Stimulated activated CD8-positive, alpha-beta memory T cell treated with anti-CD3 and anti-CD28 coated beads, Interleukin-7, amount 100 ng/mL, for 48 hours (primary cell): ENCODE measurements around the gene TAOK3.

ENCODE experiments used
- DNase-seq, 2 donors: peaks; one replicate each; pipeline ENCODE4 v3.0.0-alpha.2; 2020; ENCODE audit warnings: low read depth in 1 of 2; ENCODE audit errors: extremely low read depth in 1 of 2

The TAOK3 gene

DNA sequence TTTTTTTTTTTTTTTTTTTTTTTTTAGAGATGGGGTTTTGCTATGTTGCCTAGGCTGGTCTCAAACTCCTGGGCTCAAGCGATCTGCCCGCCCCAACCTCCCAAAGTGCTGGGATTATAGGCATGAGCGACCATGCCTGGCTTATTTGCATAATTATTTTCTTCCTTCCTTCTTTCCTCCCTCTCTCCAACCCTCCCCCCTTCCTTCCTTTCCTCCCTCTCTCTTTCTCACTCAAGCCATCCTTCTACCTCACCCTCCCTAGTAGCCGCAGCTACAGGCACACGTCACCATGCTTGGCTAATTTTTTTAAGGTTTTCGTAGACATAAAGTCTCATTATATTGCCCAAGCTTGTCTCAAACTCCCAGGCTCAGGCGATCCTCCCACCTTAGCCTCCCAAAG, 152.9 kb downstream of the TAOK3 start:
- no peak for DNase-seq

- DNase-seq = no peak
These were observed 153.6 kb downstream of the TAOK3 start for GRCh38 chr12:118219106-118219505.

DNA sequence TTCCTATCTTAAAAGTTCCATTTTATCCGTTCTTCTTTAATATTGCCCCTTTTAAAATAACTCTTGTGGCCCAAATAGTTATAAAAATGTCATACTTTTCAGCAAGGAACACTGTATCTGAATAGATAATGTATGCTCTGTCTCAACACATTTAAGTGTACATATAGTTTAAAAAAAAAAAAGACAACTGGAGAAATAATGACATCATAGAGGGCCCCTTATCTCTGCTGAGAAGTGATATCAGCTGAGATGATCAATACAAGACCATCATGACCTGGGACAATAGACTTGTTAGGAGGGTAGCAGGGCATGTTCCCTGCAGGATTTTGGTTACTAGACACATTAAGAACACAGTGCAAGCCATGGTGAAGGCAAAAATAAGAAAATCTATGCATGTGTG, 159.3 kb downstream of the TAOK3 start:
- DNase-seq = no peak

GRCh38 chr12:118212606-118213005, 160.1 kb downstream of the TAOK3 start:
- no peak for DNase-seq

DNA sequence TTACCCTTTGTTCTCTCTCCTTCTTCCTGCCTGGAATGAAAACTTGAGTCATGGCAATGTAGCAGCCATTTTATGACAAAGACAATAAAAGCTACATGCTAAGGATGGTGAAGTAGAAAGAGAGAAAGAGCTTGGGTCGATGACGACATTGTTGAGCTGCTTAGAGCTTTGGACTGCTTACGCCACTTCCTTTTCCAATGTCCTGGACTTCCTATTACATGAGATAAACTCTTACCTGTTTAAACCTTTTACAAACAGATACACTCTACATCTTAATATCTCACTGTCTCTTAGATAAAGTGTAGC, 166.6 kb downstream of the TAOK3 start:
- no peak for DNase-seq

- no peak for DNase-seq
These were observed 178.7 kb downstream of the TAOK3 start for GRCh38 chr12:118193958-118194357.

- DNase-seq = no peak
These were observed 179.2 kb downstream of the TAOK3 start for GRCh38 chr12:118193477-118193876.

- DNase-seq = no peak
These were observed 182.4 kb downstream of the TAOK3 start for GRCh38 chr12:118190266-118190665.

- DNase-seq = no peak
These were observed 182.9 kb downstream of the TAOK3 start for GRCh38 chr12:118189741-118190191.

GRCh38 chr12:118188690-118189371, 183.9 kb downstream of the TAOK3 start:
- DNase-seq = no peak

DNA sequence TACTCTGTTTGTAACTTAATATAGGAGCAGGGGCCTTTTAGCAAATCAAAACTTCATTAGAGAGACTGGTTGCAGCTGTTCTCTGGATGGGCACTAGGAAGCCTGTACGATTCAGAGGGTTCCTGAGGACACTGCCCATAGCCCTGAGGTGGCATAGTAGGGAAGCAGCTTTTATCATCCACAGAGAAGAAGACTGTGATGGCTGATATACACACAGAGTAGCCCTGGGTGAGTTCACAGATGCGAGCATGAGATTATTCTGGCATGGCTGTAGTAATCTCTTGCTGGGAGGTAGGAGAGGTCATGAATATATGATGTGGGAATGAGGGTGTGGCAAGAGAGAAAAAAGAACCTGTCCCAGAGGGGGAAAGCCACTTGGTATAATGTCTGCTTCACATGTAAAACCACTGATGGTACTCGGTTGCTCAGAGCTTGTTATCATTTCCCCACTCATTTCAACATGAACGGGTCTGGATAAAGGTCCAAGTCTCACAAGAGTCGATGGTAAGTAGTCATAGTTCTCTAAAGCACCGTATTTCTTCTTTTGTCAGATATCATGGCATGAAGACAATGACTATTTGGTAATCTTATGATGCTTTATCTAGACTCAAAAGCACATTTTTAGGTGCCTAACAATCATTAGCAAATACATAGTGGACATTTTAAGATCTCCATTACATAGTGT, 184.8 kb downstream of the TAOK3 start:
- no peak for DNase-seq

GRCh38 chr12:118185602-118186397, 186.9 kb downstream of the TAOK3 start:
- no peak for DNase-seq

GRCh38 chr12:118183711-118184110, 189.0 kb downstream of the TAOK3 start:
- no peak for DNase-seq

DNA sequence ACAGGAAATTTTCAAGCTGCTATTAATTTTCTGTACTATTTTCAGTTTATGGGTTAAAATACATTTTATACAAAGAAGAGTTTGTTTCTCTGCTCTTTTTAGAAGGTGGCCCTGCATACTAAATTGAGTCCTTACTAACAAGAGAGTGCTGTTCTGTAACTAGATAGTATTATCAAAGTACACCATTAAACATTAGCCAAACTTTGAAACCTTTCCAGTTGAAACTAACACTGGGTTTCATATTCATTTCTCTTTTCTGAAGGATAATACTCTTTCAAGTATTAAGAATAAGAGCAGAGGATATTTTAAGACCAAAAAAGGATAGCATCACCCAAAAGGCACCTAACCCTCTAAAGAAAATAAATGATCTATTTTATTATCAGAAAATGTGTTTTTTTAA, 189.6 kb downstream of the TAOK3 start:
- DNase-seq = no peak

GRCh38 chr12:118175823-118176447, 196.8 kb downstream of the TAOK3 start:
- no peak for DNase-seq

GRCh38 chr12:118166946-118167345, 205.8 kb downstream of the TAOK3 start:
- DNase-seq = no peak

DNA sequence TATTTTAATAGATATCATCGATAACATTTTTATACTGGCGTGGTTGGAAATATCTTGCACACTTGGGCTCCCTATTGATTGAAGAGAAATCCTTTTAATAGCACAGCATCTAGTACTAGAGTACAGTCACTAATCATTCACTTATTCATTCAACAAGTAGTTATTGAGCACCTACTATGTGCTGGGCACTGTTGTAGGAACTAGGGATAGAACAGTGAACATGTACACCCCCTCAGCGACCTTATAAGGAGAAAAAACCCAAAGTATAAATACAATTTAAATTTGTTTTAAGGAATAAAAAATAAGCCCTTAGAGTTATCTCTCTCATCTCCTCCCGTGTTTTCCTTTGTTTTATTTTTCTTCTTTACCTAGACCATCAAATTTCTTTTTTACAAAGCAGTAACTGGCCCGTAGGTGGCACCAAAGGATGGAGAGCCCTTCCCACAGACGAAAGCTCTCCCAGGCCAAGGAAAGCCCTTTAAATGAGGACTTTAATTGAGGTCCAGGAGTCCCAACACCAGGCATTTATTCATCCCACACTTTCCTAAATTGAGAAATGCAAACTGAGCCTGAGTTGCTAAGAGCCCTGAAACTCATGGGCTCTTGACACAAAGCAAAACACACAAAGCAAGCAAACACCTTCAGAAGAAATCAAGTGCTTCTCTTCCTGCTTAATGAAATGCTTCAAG, 207.8 kb downstream of the TAOK3 start:
- no peak for DNase-seq

GRCh38 chr12:118160536-118160935, 212.2 kb downstream of the TAOK3 start:
- DNase-seq = no peak

DNA sequence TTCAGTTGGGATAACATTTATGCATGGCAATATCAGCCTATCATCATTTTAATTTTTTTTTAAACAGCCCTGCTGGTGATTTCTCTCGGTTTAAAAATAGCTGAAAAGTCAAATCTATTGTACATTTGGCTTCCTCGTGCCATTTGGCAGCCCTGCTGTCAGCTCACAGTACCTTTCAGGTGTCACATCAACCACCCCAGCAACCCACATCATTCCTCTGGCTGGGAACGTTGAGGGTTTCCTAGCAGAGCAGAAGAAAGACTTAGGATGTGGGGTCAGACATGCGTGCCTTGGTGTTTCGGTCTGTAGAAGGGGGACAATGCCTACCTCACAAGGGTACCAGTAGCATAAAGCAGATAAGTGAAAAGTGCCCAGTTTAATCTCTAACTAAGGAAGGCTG, 221.0 kb downstream of the TAOK3 start:
- DNase-seq = no peak

GRCh38 chr12:118150625-118151024, 222.1 kb downstream of the TAOK3 start:
- no peak for DNase-seq

- no peak for DNase-seq
These were observed 224.4 kb downstream of the TAOK3 start for GRCh38 chr12:118148287-118148686.
